Astrocyte (in vitro differentiated cells and primary cell): Measurements from ENCODE around the gene HSP90AA1.

Experiments used
- EZH2 ChIP-seq: IDR thresholded peaks from 2 replicates; pipeline ENCODE4 v1.6.1; 2012; ENCODE audit warnings: mild to moderate bottlenecking, low read length, inconsistent platforms; ENCODE audit not compliant: insufficient read depth
- TF ChIP-seq, protein P1 (sequence below): IDR thresholded peaks from 2 replicates; pipeline ENCODE4 v1.5.1; 2011; ENCODE audit warnings: low read depth, mild to moderate bottlenecking, inconsistent platforms, low read length, moderate library complexity; ENCODE audit not compliant: insufficient read depth

DNA sequence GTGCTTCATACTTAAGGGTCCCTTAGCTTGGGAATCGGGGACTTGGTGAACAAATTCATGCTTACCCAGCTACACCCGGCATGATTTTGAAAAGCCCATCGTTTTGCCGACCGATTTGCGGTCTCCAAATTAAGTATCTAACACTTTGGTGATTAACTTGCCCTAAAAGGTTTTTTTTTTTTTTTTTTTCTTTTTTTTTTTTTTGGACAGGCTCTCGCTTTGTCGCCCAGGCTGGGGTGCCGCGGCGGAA is 843 bp upstream of the HSP90AA1 start:
- TF ChIP-seq, protein P1, sequence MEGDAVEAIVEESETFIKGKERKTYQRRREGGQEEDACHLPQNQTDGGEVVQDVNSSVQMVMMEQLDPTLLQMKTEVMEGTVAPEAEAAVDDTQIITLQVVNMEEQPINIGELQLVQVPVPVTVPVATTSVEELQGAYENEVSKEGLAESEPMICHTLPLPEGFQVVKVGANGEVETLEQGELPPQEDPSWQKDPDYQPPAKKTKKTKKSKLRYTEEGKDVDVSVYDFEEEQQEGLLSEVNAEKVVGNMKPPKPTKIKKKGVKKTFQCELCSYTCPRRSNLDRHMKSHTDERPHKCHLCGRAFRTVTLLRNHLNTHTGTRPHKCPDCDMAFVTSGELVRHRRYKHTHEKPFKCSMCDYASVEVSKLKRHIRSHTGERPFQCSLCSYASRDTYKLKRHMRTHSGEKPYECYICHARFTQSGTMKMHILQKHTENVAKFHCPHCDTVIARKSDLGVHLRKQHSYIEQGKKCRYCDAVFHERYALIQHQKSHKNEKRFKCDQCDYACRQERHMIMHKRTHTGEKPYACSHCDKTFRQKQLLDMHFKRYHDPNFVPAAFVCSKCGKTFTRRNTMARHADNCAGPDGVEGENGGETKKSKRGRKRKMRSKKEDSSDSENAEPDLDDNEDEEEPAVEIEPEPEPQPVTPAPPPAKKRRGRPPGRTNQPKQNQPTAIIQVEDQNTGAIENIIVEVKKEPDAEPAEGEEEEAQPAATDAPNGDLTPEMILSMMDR: no peak
- no peak for TF ChIP-seq EZH2
